ENCODE results near the gene ZBTB17.
"Not testable (repeated sequence)": the region's sequence is repeated elsewhere in the genome, so short reads cannot be mapped to it uniquely, and the experiment has no call there.

GRCh38 chr1:16001274-16001673, 25.4 kb upstream of the ZBTB17 start:
- TF ChIP-seq CTCF (conservative IDR thresholded peaks at IDR 0.05; ENCODE audit: low read depth, low read length); EZH2 (IDR thresholded peaks at IDR 0.05; ENCODE audit: borderline replicate concordance, low read depth, low read length, poor library complexity, severe bottlenecking): not testable (repeated sequence)

Measured in A673 (cell line).